HG03442 (cell line): ENCODE data around the gene HADHA.

ENCODE experiments used
- ATAC-seq: cut with Tn5 transposase; IDR thresholded peaks from one replicate; pipeline ENCODE4 v1.9.1; 2021; ENCODE audit warnings: mild to moderate bottlenecking, moderate library complexity; ENCODE audit not compliant: unreplicated experiment

Gene HADHA

DNA sequence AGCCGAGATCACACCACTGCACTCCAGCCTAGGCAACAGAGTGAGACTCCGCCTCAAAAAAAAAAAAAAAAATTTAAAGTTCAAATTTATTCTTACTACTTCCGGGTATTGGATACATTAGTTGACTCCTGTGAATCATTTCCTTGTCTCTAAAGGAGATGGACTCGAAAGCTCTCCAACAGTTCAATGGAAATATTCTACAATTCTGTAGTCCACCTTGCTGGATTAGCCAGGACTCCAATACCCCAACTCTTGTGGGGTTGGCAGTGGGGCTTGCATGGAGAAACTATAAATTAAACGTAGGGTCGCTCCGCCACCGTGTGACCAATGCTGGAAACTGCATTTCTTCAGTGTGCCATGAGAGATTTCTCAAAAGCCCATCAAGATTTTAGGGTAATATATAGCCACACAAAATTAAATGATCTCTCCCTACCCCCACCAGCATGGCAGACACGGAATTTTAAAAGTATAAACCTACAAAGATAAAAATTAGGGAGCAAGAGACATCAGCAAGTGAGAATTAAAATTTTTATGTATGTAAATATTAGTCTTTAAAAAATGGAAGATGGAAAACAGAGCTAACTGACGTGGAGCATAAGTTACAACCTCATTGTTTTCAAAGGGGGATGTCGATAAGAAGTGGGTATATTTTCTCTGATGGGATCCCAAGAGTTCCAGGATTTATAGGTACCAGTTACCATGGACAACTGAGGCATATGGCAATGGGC, 99.3 kb downstream of the HADHA start:
- ATAC-seq = no peak

DNA sequence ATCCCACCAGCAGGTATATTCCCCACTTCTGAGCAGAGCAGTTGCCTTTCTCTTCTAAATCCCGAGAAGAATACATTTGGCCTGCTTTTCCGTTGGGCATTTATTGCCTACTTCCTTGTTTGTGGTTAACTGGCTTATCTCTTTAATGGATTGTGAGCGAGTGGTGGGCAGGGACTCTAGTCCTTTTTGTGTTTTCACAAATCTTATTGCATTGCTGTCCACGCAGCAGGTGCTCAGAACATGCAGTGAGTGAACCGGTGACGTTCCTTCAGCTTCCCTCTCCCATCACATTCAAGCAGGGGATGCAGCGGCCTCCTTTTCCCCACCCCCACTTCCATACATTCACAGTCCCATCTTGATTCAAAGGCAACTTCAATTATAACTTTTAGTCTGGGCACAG, 100.4 kb downstream of the HADHA start:
- ATAC-seq = no peak

DNA sequence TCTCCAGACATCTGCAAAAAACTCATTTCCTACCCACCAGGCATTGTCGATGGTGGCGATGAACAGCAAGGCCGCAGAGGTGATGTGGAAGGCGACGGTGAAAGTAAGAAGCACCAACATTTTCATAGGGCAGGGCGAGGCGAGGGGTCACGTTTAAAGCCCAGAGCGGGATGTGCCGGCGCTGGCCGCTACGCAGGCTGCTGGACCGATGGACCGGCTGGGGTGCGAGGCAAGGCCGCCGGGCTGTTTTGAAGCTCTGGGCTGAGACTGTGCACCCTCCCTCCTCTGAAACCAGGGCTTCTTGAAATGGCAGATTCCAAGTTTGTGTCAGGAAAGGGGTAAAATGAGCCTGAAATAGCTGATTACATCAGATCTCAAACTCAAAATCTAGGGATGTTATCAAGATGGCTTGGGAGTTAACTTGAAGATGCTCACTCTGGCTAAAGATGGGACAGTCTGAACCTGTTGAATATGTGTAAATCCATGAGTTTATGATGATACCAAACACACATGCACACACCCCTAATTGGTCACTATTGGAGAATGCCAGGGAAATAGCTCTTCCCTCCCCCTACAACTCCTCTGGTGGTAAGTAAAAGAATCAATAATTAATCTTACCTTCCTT, 103.2 kb downstream of the HADHA start:
- no peak for ATAC-seq
